ENCODE data around the gene MTRF1L. TPM values are rescaled to one million over a fixed set of nuclear protein-coding genes. Genes with fewer than 3 reads are reported as not detected.

The MTRF1L gene
- total RNA-seq, 1 experiment from 2014 or later = 30.9 TPM

- no peak for DNase-seq (ENCODE audit: low spot score)
- Histone ChIP-seq H3K27ac (ENCODE audit: low read depth, low read length, poor library complexity, severe bottlenecking) (no peak overlapping the region), H3K9me3 (ENCODE audit: low read depth, low read length, poor library complexity, severe bottlenecking) (no peaks in the 10 kb centered on the region), H3K4me3 (ENCODE audit: low read depth, low read length, poor library complexity, severe bottlenecking) (no peak overlapping the region), H3K27me3 (replicated peaks; ENCODE audit: insufficient read depth, low read depth, low read length, poor library complexity) (no peaks in the 10 kb centered on the region), H3K36me3 (ENCODE audit: insufficient read depth, low read length, poor library complexity, severe bottlenecking) (no peaks in the 10 kb centered on the region), H3K4me1 (ENCODE audit: insufficient read depth, low read length, poor library complexity, severe bottlenecking) (no peaks in the 10 kb centered on the region)
- BruUV-seq (replicated peaks) = no TSS peak
- ChIA-PET CTCF (no interaction called here), POLR2A (ENCODE audit: low non-redundant PET) (no interaction called here)
- TF ChIP-seq EZH2 (IDR thresholded peaks at IDR 0.05; ENCODE audit: borderline replicate concordance, low read depth, low read length, poor library complexity, severe bottlenecking) = no peak
- TF ChIP-seq, protein P1, sequence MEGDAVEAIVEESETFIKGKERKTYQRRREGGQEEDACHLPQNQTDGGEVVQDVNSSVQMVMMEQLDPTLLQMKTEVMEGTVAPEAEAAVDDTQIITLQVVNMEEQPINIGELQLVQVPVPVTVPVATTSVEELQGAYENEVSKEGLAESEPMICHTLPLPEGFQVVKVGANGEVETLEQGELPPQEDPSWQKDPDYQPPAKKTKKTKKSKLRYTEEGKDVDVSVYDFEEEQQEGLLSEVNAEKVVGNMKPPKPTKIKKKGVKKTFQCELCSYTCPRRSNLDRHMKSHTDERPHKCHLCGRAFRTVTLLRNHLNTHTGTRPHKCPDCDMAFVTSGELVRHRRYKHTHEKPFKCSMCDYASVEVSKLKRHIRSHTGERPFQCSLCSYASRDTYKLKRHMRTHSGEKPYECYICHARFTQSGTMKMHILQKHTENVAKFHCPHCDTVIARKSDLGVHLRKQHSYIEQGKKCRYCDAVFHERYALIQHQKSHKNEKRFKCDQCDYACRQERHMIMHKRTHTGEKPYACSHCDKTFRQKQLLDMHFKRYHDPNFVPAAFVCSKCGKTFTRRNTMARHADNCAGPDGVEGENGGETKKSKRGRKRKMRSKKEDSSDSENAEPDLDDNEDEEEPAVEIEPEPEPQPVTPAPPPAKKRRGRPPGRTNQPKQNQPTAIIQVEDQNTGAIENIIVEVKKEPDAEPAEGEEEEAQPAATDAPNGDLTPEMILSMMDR (conservative IDR thresholded peaks at IDR 0.05; ENCODE audit: low read depth, low read length) = no peak
- intact Hi-C loops (cut with micrococcal nuclease; ENCODE audit: unreplicated experiment) = no loop called here
Measured at GRCh38 chr6:153043719-153044118, 41.2 kb upstream of the MTRF1L start.

- H3K4me1 ChIP-seq (ENCODE audit: insufficient read depth, low read length, poor library complexity, severe bottlenecking) = no peaks in the 10 kb centered on the region
- DNase-seq (ENCODE audit: low spot score) = no peak
- H3K9me3 ChIP-seq (ENCODE audit: low read depth, low read length, poor library complexity, severe bottlenecking) = no peaks in the 10 kb centered on the region
- no peaks in the 10 kb centered on the region for H3K36me3 ChIP-seq (ENCODE audit: insufficient read depth, low read length, poor library complexity, severe bottlenecking)
- ChIA-PET POLR2A (ENCODE audit: low non-redundant PET) (no interaction called here), CTCF (no interaction called here)
- TF ChIP-seq EZH2 (IDR thresholded peaks at IDR 0.05; ENCODE audit: borderline replicate concordance, low read depth, low read length, poor library complexity, severe bottlenecking) = no peak
- TF ChIP-seq, protein P1 (conservative IDR thresholded peaks at IDR 0.05; ENCODE audit: low read depth, low read length) = no peak
- H3K27ac ChIP-seq (ENCODE audit: low read depth, low read length, poor library complexity, severe bottlenecking) = no peak overlapping the region
- no peak overlapping the region for H3K4me3 ChIP-seq (ENCODE audit: low read depth, low read length, poor library complexity, severe bottlenecking)
- intact Hi-C loops (cut with micrococcal nuclease; ENCODE audit: unreplicated experiment) = no loop called here
- H3K27me3 ChIP-seq (replicated peaks; ENCODE audit: insufficient read depth, low read depth, low read length, poor library complexity) = no peaks in the 10 kb centered on the region
- BruUV-seq (replicated peaks) = no TSS peak
Measured at GRCh38 chr6:153038378-153039057, 36.0 kb upstream of the MTRF1L start.

DNA sequence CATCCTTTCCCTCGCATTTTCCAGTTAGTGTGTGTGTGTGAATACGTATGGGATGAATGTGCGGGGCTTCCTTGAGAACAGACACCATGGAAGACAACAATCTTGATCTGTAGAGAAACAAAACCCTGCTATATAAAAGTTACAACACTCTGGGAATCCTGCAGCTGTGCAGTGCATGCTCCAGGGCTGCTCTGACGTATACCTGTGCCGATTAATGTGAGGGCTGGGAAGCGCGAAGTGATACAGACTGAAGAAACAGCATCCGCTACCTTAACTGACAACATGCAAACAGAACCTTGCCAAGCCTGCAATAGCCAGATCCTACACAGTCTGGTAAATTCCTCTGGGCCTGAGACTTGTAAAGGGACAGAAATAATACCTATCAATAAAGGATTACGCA, 31.6 kb upstream of the MTRF1L start:
- TF ChIP-seq, protein P1 (conservative IDR thresholded peaks at IDR 0.05; ENCODE audit: low read depth, low read length) = no peak
- no peak for TF ChIP-seq EZH2 (IDR thresholded peaks at IDR 0.05; ENCODE audit: borderline replicate concordance, low read depth, low read length, poor library complexity, severe bottlenecking)

More for the DNA sequence above, 31.6 kb upstream of the MTRF1L start:
- CTCF ChIA-PET = no interaction called here
- DNase-seq (ENCODE audit: low spot score) = no peak
- no peaks in the 10 kb centered on the region for H3K36me3 ChIP-seq (ENCODE audit: insufficient read depth, low read length, poor library complexity, severe bottlenecking)
- POLR2A ChIA-PET (ENCODE audit: low non-redundant PET) = no interaction called here
- intact Hi-C loops (cut with micrococcal nuclease; ENCODE audit: unreplicated experiment) = loop anchor here (5.0 kb wide), 5 partner anchors 73 to 913 kb away; no protein-coding TSS in a partner anchor
- H3K9me3 ChIP-seq (ENCODE audit: low read depth, low read length, poor library complexity, severe bottlenecking) = no peaks in the 10 kb centered on the region
- BruUV-seq (replicated peaks) = no TSS peak
- H3K4me3 ChIP-seq (ENCODE audit: low read depth, low read length, poor library complexity, severe bottlenecking) = no peak overlapping the region
- H3K4me1 ChIP-seq (ENCODE audit: insufficient read depth, low read length, poor library complexity, severe bottlenecking) = no peaks in the 10 kb centered on the region
- H3K27ac ChIP-seq (ENCODE audit: low read depth, low read length, poor library complexity, severe bottlenecking) = no peak overlapping the region
- H3K27me3 ChIP-seq (replicated peaks; ENCODE audit: insufficient read depth, low read depth, low read length, poor library complexity) = no peaks in the 10 kb centered on the region

Measured in A673 (cell line).